ENCODE measurements around the gene LGR5.

LGR5 gene

GRCh38 chr12:71594214-71594948, 154.8 kb downstream of the LGR5 start:
- no peak for DNase-seq (ENCODE audit: low spot score)

GRCh38 chr12:71599210-71599609, 159.6 kb downstream of the LGR5 start:
- DNase-seq (ENCODE audit: low spot score): no peak

- DNase-seq (ENCODE audit: low spot score): no peak
Measured at GRCh38 chr12:71601546-71601945, 161.9 kb downstream of the LGR5 start.

- DNase-seq (ENCODE audit: low spot score): no peak
Measured at GRCh38 chr12:71602761-71603577, 163.4 kb downstream of the LGR5 start.

GRCh38 chr12:71605039-71605438, 165.4 kb downstream of the LGR5 start:
- DNase-seq (ENCODE audit: low spot score): no peak

GRCh38 chr12:71607494-71608330, 168.1 kb downstream of the LGR5 start:
- DNase-seq (ENCODE audit: low spot score): no peak

- no peak for DNase-seq (ENCODE audit: low spot score)
Measured at GRCh38 chr12:71610031-71610795, 170.6 kb downstream of the LGR5 start.

- DNase-seq (ENCODE audit: low spot score): no peak
Measured at GRCh38 chr12:71621938-71622337, 182.3 kb downstream of the LGR5 start.

- no peak for DNase-seq (ENCODE audit: low spot score)
Measured at GRCh38 chr12:71625476-71625875, 185.9 kb downstream of the LGR5 start.

- DNase-seq (ENCODE audit: low spot score): no peak
Measured at GRCh38 chr12:71626098-71626497, 186.5 kb downstream of the LGR5 start.

GRCh38 chr12:71626768-71627167, 187.2 kb downstream of the LGR5 start:
- no peak for DNase-seq (ENCODE audit: low spot score)

GRCh38 chr12:71627438-71628002, 187.9 kb downstream of the LGR5 start:
- DNase-seq (ENCODE audit: low spot score): no peak
